OCI-LY7 (cell line): ENCODE data around the gene RSPH9.

Experiments used
- EZH2phosphoT487 ChIP-seq: fragments of 200-600 bp; sonication (generic); IDR thresholded peaks from 2 replicates; pipeline ENCODE4 v1.6.1; 2018; ENCODE audit warnings: low read depth, borderline replicate concordance, mild to moderate bottlenecking, mixed run types, antibody characterized with exemption, low read length, moderate library complexity, mixed read lengths
- TF ChIP-seq, protein P1 (sequence below): fragments of 200-600 bp; sonication (generic); conservative IDR thresholded peaks from 2 replicates; pipeline ENCODE4 v1.5.1; 2014; ENCODE audit warnings: mild to moderate bottlenecking, antibody characterized with exemption, low read length, moderate library complexity, mixed read lengths

DNA sequence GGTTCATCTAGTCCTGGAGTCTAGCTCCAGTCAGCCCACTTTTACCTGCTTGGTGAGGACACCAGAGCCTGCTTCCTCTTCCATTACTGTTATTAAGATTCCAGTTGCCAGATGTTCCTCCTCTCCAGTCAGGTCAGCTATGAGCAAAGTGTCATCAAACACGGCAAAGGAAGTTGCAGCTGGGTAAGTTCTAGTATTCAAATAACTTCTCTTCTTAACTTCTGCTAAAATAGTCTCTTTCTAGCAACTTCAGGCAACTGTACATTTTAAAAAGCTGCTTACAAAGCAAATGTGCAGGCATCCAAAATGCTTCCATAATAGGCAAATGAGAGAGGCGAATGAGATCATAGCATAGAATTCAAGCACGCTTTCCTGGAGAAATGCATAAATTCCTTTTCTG is 61.2 kb downstream of the RSPH9 start:
- TF ChIP-seq EZH2phosphoT487: no peak
- TF ChIP-seq, protein P1, sequence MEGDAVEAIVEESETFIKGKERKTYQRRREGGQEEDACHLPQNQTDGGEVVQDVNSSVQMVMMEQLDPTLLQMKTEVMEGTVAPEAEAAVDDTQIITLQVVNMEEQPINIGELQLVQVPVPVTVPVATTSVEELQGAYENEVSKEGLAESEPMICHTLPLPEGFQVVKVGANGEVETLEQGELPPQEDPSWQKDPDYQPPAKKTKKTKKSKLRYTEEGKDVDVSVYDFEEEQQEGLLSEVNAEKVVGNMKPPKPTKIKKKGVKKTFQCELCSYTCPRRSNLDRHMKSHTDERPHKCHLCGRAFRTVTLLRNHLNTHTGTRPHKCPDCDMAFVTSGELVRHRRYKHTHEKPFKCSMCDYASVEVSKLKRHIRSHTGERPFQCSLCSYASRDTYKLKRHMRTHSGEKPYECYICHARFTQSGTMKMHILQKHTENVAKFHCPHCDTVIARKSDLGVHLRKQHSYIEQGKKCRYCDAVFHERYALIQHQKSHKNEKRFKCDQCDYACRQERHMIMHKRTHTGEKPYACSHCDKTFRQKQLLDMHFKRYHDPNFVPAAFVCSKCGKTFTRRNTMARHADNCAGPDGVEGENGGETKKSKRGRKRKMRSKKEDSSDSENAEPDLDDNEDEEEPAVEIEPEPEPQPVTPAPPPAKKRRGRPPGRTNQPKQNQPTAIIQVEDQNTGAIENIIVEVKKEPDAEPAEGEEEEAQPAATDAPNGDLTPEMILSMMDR: no peak
